Fibroblast of peridontal ligament (primary cell): Measurements from ENCODE around the gene RPL29.

Experiments
- DNase-seq: peaks from one replicate; pipeline ENCODE4 v3.0.0-alpha.2; 2010; ENCODE audit errors: extremely low read depth

RPL29 gene

DNA sequence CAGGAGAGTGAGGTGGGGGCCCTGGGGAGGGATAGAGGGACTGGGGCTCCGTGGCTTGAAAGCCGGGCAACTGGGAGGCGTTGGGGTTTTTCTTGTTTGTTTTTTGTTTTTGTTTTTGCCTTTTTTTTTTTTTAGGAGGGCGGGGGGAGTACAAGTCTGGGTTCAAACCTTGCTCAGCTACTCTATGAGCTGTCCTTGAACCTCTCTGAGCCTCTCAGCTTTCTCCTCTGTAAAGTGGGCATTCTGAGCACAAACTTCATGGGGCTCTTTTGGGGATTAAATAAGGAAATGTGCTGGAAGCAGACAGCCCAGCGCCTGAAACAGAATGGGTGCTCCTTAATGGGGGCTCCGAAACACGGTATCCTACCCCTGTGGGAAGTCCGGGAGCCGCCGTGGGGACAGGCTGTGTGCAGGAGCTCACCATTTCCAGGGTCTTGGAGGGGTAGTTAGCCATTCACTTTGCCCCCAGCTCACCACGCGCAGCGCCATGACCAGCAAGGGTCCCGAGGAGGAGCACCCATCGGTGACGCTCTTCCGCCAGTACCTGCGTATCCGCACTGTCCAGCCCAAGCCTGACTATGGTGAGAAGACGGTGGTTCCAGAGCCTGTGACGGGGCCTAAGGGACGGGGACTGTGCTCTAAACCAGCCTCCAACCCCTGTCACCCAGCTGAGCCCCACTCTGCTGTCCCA is 12.0 kb downstream of the RPL29 start:
- DNase-seq = no peak

DNA sequence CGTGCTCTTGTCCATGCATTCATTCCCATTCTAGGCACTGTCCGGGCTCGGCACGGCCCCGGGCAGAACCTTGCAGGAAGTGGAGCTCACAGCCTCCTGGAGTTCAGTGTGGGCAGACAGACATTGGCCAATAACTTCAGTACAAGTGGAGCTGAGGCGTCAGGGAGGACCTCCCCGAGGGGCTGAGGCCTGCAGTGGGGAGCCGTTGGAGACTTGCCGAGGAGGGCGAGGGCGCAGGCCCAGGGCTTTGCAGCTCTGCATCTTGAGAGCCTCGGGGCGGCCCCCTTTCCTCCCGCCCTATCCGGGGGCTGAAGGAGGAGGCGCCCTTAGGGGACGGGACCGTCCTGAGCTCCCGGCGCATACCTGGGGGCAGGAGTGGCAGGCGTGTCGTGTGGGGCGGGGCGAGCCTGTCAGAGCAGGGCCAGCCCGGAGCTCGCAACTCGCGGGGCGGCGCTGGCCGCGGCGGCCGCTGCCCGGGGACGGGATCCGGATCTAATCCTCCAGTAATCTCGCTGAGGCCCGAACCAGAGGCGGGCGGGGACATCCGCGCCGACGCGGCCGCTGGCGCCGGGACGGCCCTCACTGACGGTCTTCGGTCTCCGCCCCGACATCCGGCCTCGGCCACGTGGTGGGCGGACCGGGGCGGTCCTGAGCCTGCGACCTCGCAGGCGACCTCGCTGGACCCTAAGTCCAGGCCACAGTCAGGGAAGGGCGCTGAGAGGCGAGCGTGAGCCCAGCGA is 12.7 kb downstream of the RPL29 start, which contains the start of gene ACY1:
Gene ACY1 (plus strand): TSS at position 698 of the 740 bp plus-strand sequence. CDS start 530 bp downstream, outside the sequence.
- peak; percentile 76 for DNase-seq

DNA sequence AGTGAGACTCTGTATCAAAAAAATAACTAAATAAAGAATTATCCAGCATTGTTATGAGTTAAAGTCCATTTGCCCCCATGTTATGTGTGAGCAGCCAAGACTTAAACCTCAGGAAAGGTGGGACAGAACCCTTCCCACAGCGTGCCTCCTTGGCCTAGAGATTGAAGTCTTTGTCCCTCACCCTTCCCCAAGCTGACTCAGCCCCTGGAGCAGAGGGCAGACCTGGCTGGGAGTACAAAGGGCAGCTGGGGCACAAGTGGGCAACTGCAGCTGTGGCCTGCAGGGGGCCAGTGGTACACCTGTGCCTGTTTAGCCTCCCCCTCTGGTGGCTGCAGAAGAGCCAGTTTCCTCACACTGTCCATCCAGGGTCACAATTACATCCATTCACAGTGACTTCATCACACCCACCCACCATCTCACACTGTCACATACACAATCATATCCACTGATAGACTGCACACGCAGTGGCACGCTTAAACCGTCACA is 13.3 kb downstream of the RPL29 start:
- DNase-seq = no peak

DNA sequence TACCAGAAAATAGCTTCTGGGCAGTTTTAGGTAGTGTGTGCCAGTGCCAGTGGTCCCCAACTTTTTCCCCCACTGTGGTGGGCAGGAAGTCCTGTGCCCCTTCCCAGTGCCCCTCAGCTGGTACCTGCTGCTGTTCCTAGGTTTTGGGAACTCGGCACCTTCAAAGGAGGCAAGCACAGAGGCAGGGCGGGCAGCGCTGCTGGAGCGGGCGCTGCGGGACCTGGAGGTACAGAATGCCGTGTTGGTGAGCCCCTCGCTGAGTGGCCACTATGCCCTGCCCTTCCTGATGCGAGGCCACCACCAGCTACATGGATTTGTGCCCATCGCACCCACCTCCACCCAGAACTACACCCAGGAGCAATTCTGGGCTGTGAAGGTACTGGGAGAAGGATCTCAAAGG is 15.4 kb downstream of the RPL29 start:
- DNase-seq = no peak

DNA sequence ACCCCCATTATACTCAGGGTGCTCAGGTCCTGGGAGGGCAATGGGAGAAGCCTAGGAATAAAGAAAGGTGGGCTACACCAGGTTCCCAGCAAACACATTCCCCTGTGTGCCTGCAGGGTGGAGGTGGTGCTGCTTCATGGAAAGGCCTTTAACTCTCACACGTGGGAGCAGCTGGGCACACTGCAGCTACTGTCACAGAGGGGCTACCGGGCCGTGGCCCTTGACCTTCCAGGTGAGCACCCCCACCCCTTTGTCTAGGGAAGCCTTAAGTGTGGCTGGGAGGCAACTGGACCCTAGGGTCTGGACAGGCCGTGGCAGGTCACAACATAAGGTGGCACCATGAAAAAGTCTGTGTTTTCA is 17.6 kb downstream of the RPL29 start:
- no peak for DNase-seq

DNA sequence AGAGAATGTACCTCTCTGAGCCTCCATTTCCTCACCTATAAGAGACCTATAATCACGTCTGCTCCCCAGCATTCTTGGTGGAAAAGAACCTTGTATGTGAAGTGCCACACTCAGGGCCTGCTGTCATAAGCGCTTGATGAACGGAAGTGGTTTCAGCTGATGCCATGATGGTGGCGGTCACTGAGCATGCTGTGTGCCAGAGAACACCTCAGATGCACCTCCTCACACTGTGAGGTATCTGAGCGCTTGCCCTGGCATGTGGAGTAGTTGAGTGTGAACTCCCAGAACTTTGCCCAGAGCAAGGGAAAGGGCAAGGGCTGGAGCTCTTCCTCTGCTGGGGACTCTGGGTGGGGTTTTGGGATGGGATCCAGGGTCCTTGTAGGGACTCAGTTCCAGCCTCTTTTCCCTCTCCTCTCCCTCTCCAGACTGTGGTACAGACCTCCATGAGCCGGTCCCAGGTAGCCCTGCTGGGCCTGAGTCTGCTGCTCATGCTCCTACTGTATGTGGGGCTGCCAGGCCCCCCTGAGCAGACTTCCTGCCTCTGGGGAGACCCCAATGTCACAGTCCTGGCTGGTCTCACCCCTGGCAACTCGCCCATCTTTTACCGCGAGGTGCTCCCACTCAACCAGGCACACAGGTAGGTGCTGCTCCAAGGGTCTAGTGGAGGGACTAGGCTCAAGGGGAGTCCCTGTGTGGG is 18.1 kb downstream of the RPL29 start:
- DNase-seq = no peak

DNA sequence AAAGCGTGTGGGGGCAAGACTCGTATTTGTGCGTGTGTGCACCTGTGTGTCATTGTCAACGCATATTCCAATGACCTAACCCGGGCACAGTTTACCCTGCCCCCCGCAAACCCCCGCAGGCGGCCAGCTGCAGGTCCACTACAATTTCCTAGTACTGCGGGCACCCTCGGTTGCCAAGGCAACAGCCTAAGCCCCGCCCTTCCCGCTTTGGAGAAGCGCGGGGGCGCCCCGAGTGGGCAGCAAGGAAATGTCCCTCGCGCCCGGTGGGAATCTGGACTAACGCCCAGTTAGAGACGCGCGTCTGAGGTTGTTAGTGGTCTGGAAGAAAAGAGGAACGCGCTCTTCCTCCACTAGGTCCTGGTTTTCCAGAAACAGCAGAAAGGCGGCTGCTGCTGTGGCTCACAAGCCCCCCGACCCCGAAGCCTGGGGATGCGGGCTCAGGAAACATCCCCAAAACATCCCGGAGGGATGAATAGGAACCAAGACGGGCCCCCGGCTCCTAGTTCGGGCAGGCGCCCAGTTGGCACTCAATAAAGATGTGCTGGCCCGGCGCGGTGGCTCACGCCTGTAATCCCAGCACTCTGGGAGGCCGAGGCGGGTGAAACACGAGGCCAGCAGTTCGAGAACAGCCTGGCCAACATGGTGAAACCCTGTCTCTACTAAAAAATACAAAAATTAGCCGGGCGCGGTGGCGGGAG is 19.7 kb downstream of the RPL29 start:
- DNase-seq = peak; percentile 65

DNA sequence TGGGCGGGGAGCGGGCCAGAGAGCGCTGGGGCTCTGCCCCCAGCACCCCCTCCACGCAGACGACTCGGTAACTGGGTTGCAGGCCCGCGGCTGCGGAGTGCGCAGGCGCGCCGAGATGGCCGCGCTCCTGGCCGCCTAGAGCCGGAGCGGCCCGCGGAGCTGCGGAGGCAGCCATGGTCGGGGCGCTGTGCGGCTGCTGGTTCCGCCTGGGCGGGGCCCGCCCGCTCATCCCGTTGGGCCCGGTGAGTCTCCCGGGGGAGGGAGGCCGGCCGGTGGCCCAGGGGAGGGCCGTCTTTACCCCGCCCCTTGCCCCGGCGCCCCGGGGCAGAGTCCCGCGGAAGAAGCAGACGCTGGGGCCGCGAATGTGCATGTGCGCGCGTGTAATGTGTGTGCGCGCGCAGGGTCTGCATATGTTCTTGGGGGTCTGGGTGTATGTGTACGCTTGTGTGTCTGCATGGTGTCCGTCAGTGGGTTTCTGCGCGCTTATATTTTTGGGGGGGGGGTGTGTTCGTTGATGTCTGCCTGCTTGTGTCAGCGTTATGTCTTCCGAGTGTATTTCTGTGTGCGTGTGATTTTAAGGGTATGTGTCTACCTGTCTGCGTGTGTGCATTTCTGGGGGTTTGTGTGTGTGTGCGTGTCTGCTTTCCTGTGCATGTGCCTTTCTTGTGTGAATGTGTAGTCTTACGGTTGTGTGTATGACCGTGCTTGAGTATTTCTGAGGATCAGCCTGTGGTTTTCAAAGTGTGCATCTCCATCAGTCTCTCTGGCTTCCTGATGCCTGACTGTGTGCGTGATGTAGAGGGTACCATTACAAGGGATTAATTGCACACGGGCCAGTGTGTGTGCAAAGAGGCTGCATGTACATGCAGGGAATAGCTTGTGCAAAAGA is 20.5 kb downstream of the RPL29 start, which contains the start of gene ABHD14A:
Gene ABHD14A (plus strand): TSS at position 102 of the 889 bp plus-strand sequence. CDS start 72 bp downstream, at position 174.
- peak; percentile 60 for DNase-seq

DNA sequence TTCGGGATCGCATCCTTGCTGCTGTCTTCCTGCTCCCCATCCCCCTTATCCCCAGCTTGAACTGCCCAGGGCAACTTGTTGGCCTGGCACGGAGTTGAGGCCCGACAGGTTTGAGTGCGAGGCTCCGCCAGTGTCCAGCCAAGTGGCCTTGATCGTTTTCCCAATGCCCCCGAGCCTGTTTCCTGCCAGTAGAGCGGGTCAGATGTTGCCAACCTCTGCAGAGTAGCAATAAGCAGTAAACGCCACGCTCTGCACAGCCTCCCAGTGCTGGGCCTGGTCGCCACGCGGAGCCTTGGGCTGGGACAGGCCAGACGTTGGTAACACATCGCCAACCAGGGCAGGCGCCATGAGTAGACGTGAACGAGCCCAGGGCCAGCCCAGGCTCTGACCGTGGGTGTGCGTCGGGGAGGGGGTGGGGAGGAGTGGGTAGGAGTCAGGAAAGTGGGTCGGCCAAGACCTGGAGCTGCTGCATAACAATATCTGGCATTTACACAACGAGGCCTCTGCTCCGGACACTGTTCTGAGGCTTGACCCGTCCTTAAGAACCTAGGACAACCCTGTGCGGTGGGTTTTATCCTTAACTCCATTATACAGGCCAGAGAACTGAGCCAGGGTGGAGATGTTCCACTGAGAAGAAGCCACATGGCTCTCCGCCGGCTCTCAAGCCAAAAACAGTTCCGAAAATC is 21.3 kb downstream of the RPL29 start:
- no peak for DNase-seq

DNA sequence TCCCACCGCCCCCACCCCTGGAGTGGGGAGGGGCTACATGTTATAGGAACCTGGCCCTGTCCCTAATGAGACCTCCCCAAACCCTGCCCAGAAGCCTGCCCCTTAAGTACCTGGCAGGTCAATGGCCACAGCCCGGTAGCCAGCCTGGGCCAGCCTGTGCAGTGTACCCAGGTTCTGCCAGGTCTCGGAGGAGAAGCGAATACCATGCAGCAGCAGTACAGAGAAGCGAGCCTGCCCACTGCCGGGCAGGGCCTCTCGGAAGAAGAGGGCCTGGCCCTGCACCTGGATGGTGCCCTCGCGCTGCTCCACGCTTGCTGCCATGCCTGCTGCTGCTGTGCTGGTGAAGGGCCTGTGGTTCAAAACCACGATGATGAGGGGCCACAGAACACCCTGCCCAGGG is 24.3 kb downstream of the RPL29 start:
- DNase-seq = no peak

DNA sequence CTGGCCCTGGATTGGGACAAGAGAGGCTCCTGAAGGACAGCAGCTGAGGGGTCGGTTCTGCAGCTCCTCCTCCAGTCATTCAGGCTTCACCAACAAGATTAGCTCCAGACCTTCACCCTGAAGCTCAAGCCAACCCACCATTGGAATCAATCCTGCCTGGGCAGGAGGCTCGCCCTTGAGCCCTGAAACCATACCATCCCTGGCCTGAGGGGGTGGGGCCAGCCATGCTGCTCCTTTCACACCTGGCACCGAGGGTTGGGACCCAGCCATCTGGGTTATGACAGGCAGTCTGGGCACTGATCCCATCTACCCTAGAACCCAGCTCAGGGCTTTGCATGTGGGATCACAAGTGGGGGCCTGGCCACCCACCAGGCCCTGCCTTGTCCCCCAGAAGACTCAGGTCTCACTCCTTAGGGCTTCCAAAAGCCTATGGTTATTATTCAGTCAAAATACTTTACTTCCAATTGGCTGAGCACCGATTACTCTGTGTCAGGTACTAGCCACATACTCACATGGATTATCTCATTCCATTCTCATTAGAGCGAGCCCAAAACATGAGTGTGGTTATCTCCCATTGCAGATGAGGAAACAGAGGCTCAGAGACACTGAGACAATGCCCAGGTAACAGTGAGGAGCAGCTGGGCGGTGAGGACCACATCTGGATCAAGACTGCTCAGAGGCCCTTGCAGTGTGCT is 24.9 kb downstream of the RPL29 start:
- DNase-seq = no peak

DNA sequence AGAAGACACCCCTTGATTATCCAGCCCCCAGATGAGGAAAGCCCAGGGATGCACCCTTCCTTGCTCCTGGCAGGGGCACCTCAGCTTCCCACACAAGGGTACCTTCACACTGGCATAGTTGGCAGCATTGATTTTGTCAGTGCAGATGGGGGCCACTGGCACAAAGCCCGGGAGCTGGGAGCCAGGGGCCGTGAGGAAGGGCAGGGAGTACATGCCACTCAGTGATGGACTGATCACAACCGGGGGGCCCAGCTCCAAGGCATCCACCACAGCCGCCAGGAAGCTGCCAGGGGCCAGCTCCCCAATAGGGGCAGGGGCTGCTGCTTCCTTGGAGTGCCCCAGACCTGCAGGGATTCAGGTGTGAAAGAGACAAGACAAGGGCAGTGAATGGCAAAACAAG is 25.9 kb downstream of the RPL29 start:
- no peak for DNase-seq

DNA sequence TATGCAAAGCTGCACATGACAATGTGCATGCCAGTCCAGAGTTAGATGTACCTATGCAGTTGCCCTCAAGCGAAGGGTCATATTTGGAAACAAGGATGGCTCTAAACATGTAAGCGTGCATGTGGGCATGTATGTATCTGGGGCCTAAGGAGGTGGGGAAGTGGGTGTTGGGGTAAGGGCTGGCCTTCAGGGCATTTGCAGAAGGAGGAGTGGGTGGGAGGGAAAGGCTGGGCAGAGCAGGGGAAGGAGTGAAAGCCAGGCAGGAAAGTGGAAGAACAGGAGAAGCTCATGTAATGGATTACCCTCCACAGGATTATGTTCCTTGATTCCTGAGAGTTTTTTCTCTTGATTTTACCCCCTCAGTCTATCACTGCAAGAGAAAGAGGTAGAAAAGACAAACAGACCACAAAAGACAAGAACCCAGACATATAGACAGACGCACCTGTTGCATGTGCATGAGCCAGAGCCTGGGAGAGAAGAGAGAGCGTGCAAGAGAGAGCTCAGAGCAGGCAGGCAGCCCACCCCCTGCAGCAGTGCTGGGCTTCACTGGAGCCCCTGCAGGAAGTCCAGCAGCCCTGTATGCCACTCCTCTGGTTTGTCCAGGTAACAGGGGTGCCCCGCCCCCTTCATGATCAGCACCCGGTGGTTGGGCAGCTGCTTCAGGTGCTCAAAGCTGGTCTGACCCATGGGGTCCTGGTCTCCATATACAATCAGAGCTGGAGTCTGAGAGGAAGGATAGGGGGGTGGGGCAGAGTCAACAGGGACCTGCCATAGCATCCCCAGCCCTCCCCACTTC is 26.6 kb downstream of the RPL29 start:
- no peak for DNase-seq

DNA sequence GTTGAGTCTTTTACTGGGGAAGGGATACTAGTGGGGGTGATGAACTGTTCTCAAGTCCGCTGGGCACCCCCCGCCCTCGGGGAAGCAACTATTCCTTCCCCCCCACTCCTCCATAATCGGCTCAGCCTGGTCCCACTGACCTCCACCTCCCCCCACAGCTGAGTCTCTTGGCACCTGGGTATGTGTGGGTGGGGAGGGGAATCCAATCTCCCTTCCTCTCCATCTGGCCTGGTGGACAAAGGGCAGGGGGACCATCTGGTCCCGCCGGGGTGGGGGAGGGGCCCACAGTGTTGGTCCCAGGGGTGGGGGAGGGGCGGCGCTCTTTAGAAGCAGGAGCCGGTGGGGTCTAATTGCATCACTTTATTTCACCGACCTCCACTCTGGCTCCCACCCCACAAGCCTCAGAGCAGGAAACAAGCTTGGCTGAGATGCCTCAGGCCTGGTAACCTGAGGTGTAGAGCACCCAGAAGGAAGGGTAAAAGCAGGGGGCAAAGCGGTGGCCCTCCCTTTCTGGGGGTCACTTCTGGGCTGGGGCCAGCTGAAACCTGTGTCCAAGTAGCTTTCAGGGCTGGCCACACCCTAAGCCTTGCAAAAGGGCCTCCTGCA is 27.4 kb downstream of the RPL29 start:
- no peak for DNase-seq

DNA sequence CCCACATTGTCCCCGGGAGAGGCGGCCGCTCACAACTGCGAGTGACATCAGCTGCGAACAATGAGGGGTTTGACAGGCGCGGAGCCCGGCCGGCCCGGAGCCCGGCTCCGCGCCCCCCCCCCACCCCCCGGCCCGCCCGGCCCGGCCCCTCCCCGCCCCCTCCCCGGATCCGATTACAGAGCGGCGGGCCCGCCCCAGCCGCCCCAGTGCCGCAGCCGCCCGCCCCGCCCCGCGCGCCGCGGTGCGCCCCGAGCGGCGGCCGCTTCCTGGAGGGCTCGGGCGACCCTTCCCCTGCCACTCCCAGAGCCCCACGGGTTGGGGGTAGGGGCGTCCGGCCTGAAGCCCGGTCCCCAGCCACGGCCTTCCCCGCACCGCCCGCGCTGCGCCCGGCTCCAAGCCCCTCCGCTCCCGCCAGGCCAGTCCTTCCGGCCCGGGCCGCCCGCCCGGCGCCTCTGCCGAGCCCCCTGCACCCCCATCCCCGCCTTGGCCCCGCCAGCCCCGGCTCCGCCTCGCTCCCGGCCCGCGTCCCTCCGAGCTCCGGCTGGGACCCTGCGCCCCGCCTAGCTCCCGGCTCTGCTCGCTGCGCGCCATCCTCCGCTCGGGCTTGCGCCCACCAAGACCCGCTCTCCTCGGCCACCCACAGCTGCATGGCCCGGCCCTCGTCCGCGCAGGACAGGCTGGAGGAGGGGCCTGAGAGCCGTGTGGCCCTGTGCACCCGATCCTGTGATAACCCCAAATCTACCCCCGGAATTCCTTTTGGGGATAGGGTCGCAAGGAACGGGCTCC is 28.1 kb downstream of the RPL29 start, which contains the start of gene PCBP4:
Gene PCBP4 (minus strand): TSS at position 71 of the 786 bp plus-strand sequence. CDS start 6,214 bp downstream, outside the sequence.
- DNase-seq = no peak

DNA sequence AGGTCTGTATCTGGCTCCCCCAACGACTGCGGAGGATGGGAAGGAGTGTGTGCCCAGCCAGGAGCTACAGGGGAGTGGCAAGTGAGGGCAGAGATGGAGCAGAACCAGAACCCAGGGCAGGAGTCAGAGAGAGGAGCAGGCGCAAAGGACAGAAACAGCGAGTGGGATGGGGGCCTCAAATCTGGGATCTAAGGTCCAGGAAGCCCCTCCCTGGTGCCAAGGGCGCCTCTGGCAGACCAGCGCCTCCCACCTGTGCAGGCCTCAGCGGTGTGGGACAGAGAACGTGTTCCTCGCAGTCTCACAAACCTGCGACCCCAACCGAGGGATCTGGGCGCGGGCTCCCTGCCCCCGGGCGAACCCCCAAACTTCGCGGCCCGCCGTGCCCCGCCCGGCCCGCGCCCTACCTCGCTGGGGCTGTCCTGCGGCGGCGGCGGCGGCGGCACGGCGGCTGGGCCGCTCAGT is 28.7 kb downstream of the RPL29 start:
- DNase-seq = no peak

DNA sequence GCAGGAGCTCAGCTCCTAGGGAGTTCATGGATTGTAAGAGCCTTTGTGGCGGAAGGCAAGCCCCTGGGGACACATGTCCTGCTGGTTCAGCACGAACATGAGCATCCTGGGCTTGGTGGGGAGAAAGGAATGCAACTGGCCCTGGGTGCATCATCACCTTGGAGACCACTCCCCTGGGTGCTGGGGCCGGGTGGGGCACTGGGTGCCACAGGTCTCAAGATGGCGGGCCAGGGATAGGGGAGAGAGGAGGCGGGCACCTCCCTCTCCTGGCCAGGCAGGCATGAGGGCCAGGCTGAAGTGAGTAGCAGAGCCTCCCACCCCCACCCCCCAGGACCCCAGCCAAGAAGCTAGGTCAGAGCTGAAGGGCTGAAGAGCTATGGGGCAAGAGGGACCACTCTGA is 29.2 kb downstream of the RPL29 start:
- DNase-seq = no peak
